HepG2 (cell line): ENCODE data around the gene WBP2NL. TPM values are rescaled to one million over a fixed set of nuclear protein-coding genes. Genes with fewer than 3 reads are reported as not detected.

Experiments used
- ARHGAP35 ChIP-seq: sonication (generic); formaldehyde crosslinking; IDR thresholded peaks from 2 replicates; pipeline ENCODE4 v1.9.0; 2022; ENCODE audit warnings: mild to moderate bottlenecking, inconsistent platforms, moderate library complexity, missing genetic modification reagents, borderline replicate concordance
- ATF5 ChIP-seq: sonication (generic); formaldehyde crosslinking; IDR thresholded peaks from 2 replicates; pipeline ENCODE4 v1.4.0; 2020; ENCODE audit warnings: mild to moderate bottlenecking, low read depth, missing genetic modification reagents
- CBFB ChIP-seq: sonication (generic); formaldehyde crosslinking; IDR thresholded peaks from 2 replicates; pipeline ENCODE4 v1.4.0; 2020; ENCODE audit warnings: missing genetic modification reagents
- CCDC6 ChIP-seq: sonication (generic); formaldehyde crosslinking; IDR thresholded peaks from 2 replicates; pipeline ENCODE4 v1.8.1; 2022; ENCODE audit warnings: mild to moderate bottlenecking, missing genetic modification reagents, moderate library complexity
- CREBL2 ChIP-seq: sonication (generic); formaldehyde crosslinking; IDR thresholded peaks from 2 replicates; pipeline ENCODE4 v1.8.1; 2023; ENCODE audit warnings: missing genetic modification reagents, mild to moderate bottlenecking, borderline replicate concordance
- GTF3A ChIP-seq: sonication (generic); formaldehyde crosslinking; conservative IDR thresholded peaks from 2 replicates; pipeline ENCODE4 v1.4.0; 2020; ENCODE audit warnings: mild to moderate bottlenecking, missing genetic modification reagents
- HNF4A ChIP-seq: sonication (generic); formaldehyde crosslinking; IDR thresholded peaks from 2 replicates; pipeline ENCODE4 v1.4.0; 2020; ENCODE audit warnings: missing genetic modification reagents
- HOXA3 ChIP-seq: sonication (generic); formaldehyde crosslinking; IDR thresholded peaks from 2 replicates; pipeline ENCODE4 v1.5.0; 2020; ENCODE audit warnings: missing genetic modification reagents
- HOXA7 ChIP-seq: sonication (generic); formaldehyde crosslinking; IDR thresholded peaks from 2 replicates; pipeline ENCODE4 v1.8.1; 2022; ENCODE audit warnings: mild to moderate bottlenecking, missing genetic modification reagents, moderate library complexity
- MAFK ChIP-seq, 2 experiments: IDR thresholded peaks in 1 of 2; conservative IDR thresholded peaks in 1 of 2; 2 replicates each; pipeline ENCODE4 v1.6.1; 2011; ENCODE audit warnings: improper control_type of control experiment in 2 of 2, low read length in 2 of 2
- MED13 ChIP-seq: sonication (generic); formaldehyde crosslinking; IDR thresholded peaks from 2 replicates; pipeline ENCODE4 v1.5.0; 2020; ENCODE audit warnings: missing genetic modification reagents
- MEF2D ChIP-seq: sonication (generic); formaldehyde crosslinking; IDR thresholded peaks from 2 replicates; pipeline ENCODE4 v1.5.1; 2020; ENCODE audit warnings: mild to moderate bottlenecking, missing genetic modification reagents
- MTA3 ChIP-seq: sonication (generic); formaldehyde crosslinking; IDR thresholded peaks from 2 replicates; pipeline ENCODE4 v1.4.0; 2020; ENCODE audit warnings: missing genetic modification reagents
- NR2F2 ChIP-seq: IDR thresholded peaks from 2 replicates; pipeline ENCODE4 v1.6.1; 2012; ENCODE audit warnings: low read depth, inconsistent platforms, borderline replicate concordance
- SMC3 ChIP-seq: IDR thresholded peaks from 2 replicates; pipeline ENCODE4 v1.6.1; 2011; ENCODE audit warnings: low read length, improper control_type of control experiment
- SNAPC2 ChIP-seq: sonication (generic); formaldehyde crosslinking; IDR thresholded peaks from 2 replicates; pipeline ENCODE4 v1.8.1; 2022; ENCODE audit warnings: mild to moderate bottlenecking, missing genetic modification reagents
- SPEN ChIP-seq: sonication (generic); formaldehyde crosslinking; IDR thresholded peaks from 2 replicates; pipeline ENCODE4 v1.5.1; 2020; ENCODE audit warnings: low read depth, mild to moderate bottlenecking, missing genetic modification reagents
- SRSF1 ChIP-seq: fragments of 200-400 bp; formaldehyde crosslinking; optimal IDR thresholded peaks from 2 replicates; pipeline ENCODE3; 2017; ENCODE audit warnings: mild to moderate bottlenecking, low read depth, low read length, moderate library complexity
- TCF7 ChIP-seq: sonication (generic); IDR thresholded peaks from 2 replicates; pipeline ENCODE4 v1.6.1; 2016; ENCODE audit warnings: antibody characterized with exemption, low read depth
- ZNF274 ChIP-seq: sonication (generic); formaldehyde crosslinking; IDR thresholded peaks from 2 replicates; pipeline ENCODE4 v1.5.1; 2020; ENCODE audit warnings: mild to moderate bottlenecking, missing genetic modification reagents
- ZNF337 ChIP-seq: sonication (generic); formaldehyde crosslinking; IDR thresholded peaks from 2 replicates; pipeline ENCODE4 v1.5.1; 2020; ENCODE audit warnings: missing genetic modification reagents, low read depth, mild to moderate bottlenecking, borderline replicate concordance
- ZNF354B ChIP-seq: sonication (generic); formaldehyde crosslinking; IDR thresholded peaks from 2 replicates; pipeline ENCODE4 v1.8.0; 2022; ENCODE audit warnings: mild to moderate bottlenecking, missing genetic modification reagents
- ZNF512 ChIP-seq: sonication (generic); formaldehyde crosslinking; IDR thresholded peaks from 2 replicates; pipeline ENCODE4 v1.4.0; 2020; ENCODE audit warnings: mild to moderate bottlenecking, missing genetic modification reagents
- ZNF704 ChIP-seq: sonication (generic); formaldehyde crosslinking; IDR thresholded peaks from 2 replicates; pipeline ENCODE4 v1.8.1; 2023; ENCODE audit warnings: mild to moderate bottlenecking, inconsistent platforms, moderate library complexity, missing genetic modification reagents, borderline replicate concordance
- ZNF720 ChIP-seq: sonication (generic); formaldehyde crosslinking; IDR thresholded peaks from 2 replicates; pipeline ENCODE4 v1.4.0; 2020; ENCODE audit warnings: missing genetic modification reagents
- ZNF740 ChIP-seq: sonication (generic); formaldehyde crosslinking; IDR thresholded peaks from 2 replicates; pipeline ENCODE4 v1.4.0; 2020; ENCODE audit warnings: missing genetic modification reagents
- ZSCAN9 ChIP-seq: IDR thresholded peaks from 2 replicates; pipeline ENCODE4 v1.6.1; 2016; ENCODE audit warnings: borderline replicate concordance
- polyA plus RNA-seq, 8 experiments: library from polyadenylated mRNA; depleted of rRNA in 3 of 8; stranded (reverse) in 7 of 8; unstranded in 1 of 8; fragments of >200 nt; fragmentation: Illumina TruSeq in 4 of 8; extraction: Trizol in 4 of 8; gene quantifications; 2 replicates each; pipeline versions ENCODE4 v1.2.1 to v1.2.3, GENCODE V29; 2011 to 2016; ENCODE audit warnings: low read depth in 4 of 8, missing spikeins in 1 of 8, mixed read lengths in 1 of 8; ENCODE audit not compliant: insufficient read depth in 1 of 8
- total RNA-seq, 5 experiments: library from RNA; depleted of rRNA; stranded (reverse); fragments of >200 nt; fragmentation: Illumina TruSeq; extraction: Trizol; gene quantifications; 2 replicates each; pipeline ENCODE4 v1.2.3, GENCODE V29; 2016; ENCODE audit warnings: low read depth in 1 of 5

The WBP2NL gene
- total and polyA plus RNA-seq, 2 of the 13 experiments (the other 11 are each of a cell fraction or from before 2014, with no cell fraction given): not detected

GRCh38 chr22:42070517-42071422 lies 72.2 kb downstream of the WBP2NL start, which contains the start of gene NAGA (continued):
- TF ChIP-seq ZNF740 (CRISPR knock-in tag) (no peak; the same call in 1 of the 2 replicates), ZNF274 (peak; percentile 89), SNAPC2 (CRISPR knock-in tag) (peak; percentile 78), TCF7 (no peak), CBFB (CRISPR knock-in tag) (peak; percentile 77; the same call in 1 of the 2 replicates), ZNF512 (CRISPR knock-in tag) (no peak), ZSCAN9 (CRISPR knock-in tag) (peak; percentile 83; the same call in 1 of the 2 replicates), MED13 (CRISPR knock-in tag) (0 out of 2 replicates have a peak, but pooled peaks have one; percentile 43), MEF2D (CRISPR knock-in tag) (peak; percentile 81), HNF4A (CRISPR knock-in tag) (peak; percentile 58), CCDC6 (peak; percentile 60; the same call in 1 of the 2 replicates), MTA3 (CRISPR knock-in tag) (no peak), ZNF720 (CRISPR knock-in tag) (no peak), HOXA7 (CRISPR knock-in tag) (0 out of 2 replicates have a peak, but pooled peaks have one; percentile 73), ZNF354B (CRISPR knock-in tag) (no peak), SPEN (peak; percentile 86), NR2F2 (no peak), MAFK (conservative IDR thresholded peaks at IDR 0.05 in 1 of 2, IDR thresholded peaks at IDR 0.05 in 1 of 2; ENCODE audit: low read length in 2 of 2) (no peak), HOXA3 (peak; percentile 76; the same call in 1 of the 2 replicates), SRSF1 (peak; percentile 27), SMC3 (no peak), GTF3A (no peak), ZNF337 (peak; percentile 83; the same call in 1 of the 2 replicates), CREBL2 (CRISPR knock-in tag) (peak; percentile 71; the same call in 1 of the 2 replicates), ZNF704 (CRISPR knock-in tag) (peak; percentile 40; the same call in 1 of the 2 replicates), ATF5 (CRISPR knock-in tag) (no peak), ARHGAP35 (CRISPR knock-in tag) (peak; percentile 81; the same call in 1 of the 2 replicates)
